HG03066 (cell line): ENCODE measurements around the gene SLC41A3.
A peak's percentile ranks its signal among the peaks of the same experiment; 100 is the strongest.

Experiments
- ATAC-seq: cut with Tn5 transposase; IDR thresholded peaks from one replicate; pipeline ENCODE4 v1.9.1; 2021; ENCODE audit warnings: low read depth; ENCODE audit not compliant: unreplicated experiment

Gene SLC41A3

GRCh38 chr3:126083913-126084767, at the start of gene SLC41A3:
Gene SLC41A3, minus strand, starts transcription at chr3:126084124. Its CDS starts 15,905 bp downstream, at chr3:126068219.
- peak; percentile 91 for ATAC-seq

DNA sequence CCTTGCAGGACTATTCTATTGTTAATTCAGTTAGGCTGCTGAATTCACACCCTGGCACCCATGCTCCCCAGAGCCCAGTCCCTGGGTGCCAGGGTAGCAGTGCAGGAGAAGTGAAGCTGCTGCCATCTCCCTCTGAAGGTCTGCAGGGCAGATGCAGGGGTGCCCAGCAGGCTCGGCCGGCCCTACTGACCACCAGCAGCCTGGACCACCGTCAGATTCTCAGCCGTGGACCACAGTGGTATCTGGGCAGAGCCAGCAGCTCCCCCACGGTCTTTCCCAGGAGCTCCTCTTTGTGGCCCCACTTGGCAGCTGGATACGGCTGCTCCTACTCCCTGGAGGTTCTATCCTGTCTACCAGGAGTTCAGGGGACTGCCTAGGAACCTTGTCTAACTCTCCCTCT, 49.7 kb upstream of the SLC41A3 start:
- no peak for ATAC-seq

GRCh38 chr3:126132751-126133511, 49.0 kb upstream of the SLC41A3 start:
- no peak for ATAC-seq

GRCh38 chr3:126131881-126132750, 48.2 kb upstream of the SLC41A3 start:
- ATAC-seq, result no peak

GRCh38 chr3:126130981-126131745, 47.2 kb upstream of the SLC41A3 start:
- no peak for ATAC-seq

DNA sequence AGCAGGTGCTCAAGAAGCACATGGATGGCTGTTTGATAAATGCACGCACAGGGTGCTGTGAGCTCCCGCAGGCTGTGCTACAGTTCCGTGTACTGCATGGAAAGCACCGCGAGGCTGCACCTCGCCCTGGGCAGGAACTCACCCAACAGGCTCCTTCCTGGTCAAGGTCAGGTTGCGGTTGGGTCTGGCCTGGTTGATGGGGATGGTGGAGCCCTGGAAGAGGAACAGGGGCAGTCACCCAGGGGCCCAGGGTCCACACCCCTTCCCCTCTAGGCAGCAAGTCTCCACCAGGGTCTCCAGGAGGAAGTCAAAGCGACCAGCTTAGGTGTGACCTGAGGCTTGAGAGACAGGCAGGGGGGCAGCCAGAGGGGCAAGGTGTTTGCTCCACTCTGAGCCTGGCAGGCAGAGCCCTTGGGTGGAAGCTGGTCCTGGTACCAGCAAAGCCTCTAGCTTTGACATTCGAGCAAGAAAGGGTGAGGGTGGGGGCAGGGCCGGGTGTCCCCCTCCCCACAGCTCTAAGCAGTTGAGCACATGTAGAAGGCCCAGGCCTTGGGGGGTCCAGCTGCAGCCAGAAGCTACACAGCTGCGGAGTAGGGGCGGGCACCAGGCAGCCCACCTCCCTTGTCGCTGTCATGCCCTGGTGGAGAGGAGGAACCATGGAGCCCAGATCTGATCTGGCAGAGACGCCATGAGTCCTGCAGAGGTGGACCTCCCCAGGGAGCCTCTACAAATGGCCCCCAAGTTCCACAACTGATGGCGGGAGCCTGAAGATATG, 46.3 kb upstream of the SLC41A3 start:
- ATAC-seq, result no peak

DNA sequence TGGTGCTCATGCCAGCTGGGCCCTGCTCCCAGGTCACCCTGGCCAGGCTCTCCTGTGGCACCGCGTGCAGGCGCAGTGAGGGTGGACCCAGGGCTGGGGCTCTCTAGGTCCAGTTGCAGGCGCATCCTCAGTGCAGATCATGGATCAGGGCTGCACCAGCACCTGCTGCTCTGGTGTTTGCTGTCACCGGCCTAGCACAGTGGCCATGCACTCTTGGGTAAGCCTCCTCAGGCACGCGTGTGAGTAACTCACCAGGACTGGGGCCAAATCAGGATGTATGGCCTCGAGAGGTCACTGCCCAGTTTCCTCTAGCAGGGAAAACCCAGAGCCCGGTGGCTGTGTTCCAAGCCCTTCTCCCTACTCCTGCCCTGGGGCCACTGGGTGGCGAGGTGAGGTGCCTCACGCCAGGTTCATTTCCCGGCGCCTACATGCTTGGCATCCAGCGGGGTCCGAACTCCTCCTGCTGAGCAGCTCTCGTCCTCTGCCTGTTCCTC, 45.5 kb upstream of the SLC41A3 start:
- ATAC-seq, result no peak

GRCh38 chr3:126128504-126129397, 44.8 kb upstream of the SLC41A3 start:
- ATAC-seq, result no peak

GRCh38 chr3:126127904-126128303, 44.0 kb upstream of the SLC41A3 start:
- no peak for ATAC-seq

- no peak for ATAC-seq
Measured at GRCh38 chr3:126127452-126127851, 43.5 kb upstream of the SLC41A3 start.

DNA sequence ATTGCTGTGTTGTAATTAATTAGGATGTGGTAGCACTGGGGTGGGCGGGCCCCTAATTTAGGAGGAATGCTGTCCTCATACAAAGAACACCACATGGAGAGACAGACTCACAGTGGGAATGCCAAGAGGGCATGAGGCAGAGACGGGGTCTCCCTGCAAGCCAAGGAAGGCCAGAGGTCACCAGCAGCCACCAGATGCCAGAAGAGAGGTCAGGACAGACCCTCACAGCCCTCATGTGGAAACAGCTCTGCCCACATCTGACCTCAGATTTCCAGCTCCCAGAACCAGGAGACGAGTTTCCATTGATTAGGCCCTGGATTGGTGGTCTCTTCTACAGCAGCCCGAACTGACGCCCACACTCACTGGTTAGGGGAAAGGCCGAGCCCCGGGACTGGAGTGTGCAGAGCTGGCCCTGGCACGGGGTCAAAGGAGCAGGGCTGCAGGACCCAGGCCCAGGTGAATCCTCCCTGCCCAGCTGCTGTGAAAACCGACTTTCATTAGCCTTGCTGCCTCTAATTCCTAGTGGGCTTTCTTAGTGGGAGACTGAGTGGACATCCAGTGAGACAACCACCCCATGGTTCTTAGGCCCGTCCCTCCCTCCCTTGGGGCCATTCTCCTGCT, 43.0 kb upstream of the SLC41A3 start:
- ATAC-seq, result no peak

DNA sequence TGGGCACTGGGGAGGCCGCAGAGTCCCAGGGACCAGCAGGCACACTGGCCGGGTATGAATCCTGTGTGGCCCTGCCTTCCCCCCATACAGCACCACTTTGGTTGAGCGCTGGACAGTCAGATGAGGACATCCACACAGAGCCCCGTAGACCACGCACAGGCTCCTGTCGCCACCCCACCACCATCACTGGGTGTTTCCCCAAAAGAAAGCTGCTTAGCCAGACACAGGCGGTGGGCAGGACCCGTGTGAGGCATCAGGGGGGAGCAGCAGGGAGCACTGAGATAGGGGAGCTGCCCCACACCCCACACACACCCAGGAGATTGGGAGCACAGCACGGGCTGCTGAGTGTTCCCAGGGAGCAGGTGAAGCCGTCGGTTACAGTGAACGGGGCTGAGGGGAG, 42.4 kb upstream of the SLC41A3 start:
- no peak for ATAC-seq

DNA sequence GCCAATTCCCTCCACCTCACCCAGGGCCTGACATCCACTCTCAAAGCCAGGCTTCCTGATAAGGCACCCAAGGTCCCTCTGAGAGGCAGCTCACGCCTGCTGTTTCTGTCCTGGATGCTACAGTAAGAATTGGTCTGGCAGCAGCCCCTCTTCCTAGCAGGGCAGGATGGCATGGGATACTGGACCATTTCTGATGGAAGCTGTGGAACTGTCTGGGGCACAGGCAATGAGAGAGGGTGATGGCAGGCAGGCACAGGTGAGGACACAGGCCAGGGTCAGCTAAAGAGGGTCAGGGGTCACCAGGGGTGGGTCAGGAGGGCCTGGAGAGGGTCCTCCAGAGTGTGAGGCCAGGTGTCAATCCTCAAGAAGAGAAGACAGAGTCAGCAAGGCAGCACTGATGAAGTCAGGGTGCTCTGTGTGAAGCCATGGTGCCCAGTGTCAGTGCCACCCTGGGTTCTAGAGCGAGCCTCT, 41.9 kb upstream of the SLC41A3 start:
- no peak for ATAC-seq

GRCh38 chr3:126125341-126125740, 41.4 kb upstream of the SLC41A3 start:
- no peak for ATAC-seq

DNA sequence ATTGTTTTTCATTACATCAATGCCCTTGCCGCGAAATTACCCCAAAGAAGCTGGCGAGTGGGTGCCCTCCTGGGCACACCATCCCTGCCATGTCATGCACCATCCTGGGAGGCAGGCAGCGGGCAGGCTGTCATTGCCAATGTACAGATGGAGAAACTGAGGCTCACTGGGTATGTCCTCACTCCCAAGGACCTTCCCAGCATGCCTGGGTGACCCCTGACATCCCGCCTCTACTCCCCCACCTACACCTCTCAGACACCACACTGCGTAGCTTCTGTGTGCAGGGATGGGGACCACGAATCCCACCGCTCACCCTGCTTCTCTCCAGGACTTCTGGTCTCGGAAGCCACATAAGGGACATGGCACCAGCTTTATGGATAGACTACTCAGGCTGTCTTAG, 41.0 kb upstream of the SLC41A3 start:
- no peak for ATAC-seq

- no peak for ATAC-seq
Measured at GRCh38 chr3:126124148-126124868, 40.4 kb upstream of the SLC41A3 start.

- no peak for ATAC-seq
Measured at GRCh38 chr3:126121632-126122031, 37.7 kb upstream of the SLC41A3 start.
